Right lobe of liver (tissue), 4 donors: ENCODE results near the gene SPATA20.

Experiments
- CTCF ChIP-seq, 4 donors: fragments of 200-600 bp in 3 of 4; fragments of 450-650 bp in 1 of 4; IDR thresholded peaks; one replicate each; pipeline versions ENCODE4 v1.5.1 to v1.8.0; 2016 to 2022; ENCODE audit warnings: antibody characterized with exemption in 4 of 4, mild to moderate bottlenecking in 2 of 4
- POLR2A ChIP-seq: fragments of 450-650 bp; IDR thresholded peaks from one replicate; pipeline ENCODE4 v1.6.1; 2017; ENCODE audit warnings: antibody characterized with exemption, mild to moderate bottlenecking
- donor health status: DM: no; HTN: no; CAD: no.
- donor health status: DM: no; HTN: no; CAD: no.
- donor health status: DM: no; HTN: yes; CAD: no.

DNA sequence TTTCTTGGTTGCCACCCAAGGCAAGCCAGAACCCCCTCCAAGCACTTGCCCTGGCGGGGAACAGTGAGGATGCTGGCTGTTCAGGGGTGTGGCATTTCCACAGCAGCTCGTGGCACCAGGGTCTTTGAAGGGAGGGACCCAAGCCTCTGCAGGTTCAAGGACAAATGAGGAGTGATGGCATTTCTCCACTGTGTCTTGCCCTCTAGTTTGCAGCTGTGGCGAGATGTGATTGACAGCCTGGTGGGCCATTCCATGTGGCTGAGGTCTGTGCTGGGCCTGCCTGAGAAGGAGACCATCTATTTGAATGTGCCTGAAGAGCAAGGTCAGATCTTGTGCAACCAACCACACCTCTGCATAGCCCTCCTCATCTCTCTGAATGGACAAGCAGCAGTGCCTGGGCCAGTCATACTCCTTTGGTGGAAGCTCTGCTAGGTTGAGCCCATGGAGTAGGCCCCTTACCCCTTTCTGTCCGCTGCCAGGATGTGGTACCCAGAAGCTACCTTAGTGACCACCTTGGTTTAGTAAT is 19.0 kb upstream of the SPATA20 start:
- TF ChIP-seq CTCF (IDR thresholded peaks at IDR 0.05) (no peak), POLR2A (no peak)
